Loucy (cell line): ENCODE data around the gene SEPSECS.

Source experiments
- CTCF ChIP-seq: fragments of 200-600 bp; sonication (generic); conservative IDR thresholded peaks from 2 replicates; pipeline ENCODE4 v1.5.1; 2014; ENCODE audit warnings: mild to moderate bottlenecking, antibody characterized with exemption, low read length
- EZH2phosphoT487 ChIP-seq: fragments of 200-600 bp; IDR thresholded peaks from 2 replicates; pipeline ENCODE4 v1.6.1; 2018; ENCODE audit warnings: antibody characterized with exemption, mild to moderate bottlenecking, moderate library complexity, borderline replicate concordance

- TF ChIP-seq CTCF (no peak), EZH2phosphoT487 (no peak)
Measured at GRCh38 chr4:25161593-25161950, 1.3 kb upstream of the SEPSECS start.
